ENCODE results near the gene PTPA.

Gene PTPA

GRCh38 chr9:129131300-129132145 lies 20.3 kb downstream of the PTPA start:
- H3K36me3 ChIP-seq (ENCODE audit: insufficient read depth, low read length): peaks cover 43% of the 10 kb centered on the region
- H3K9ac ChIP-seq (ENCODE audit: low read length): no peak overlapping the region
- no peaks in the 10 kb centered on the region for H3K27me3 ChIP-seq (ENCODE audit: control insufficient read depth in 1 of 2, insufficient read depth in 2 of 2, low read length in 2 of 2)
- H3K4me1 ChIP-seq (ENCODE audit: insufficient read depth, low read length): no peaks in the 10 kb centered on the region
- no peaks in the 10 kb centered on the region for H3K9me3 ChIP-seq (ENCODE audit: low read length)
- H3K4me3 ChIP-seq (ENCODE audit: low read depth in 1 of 2, low read length in 2 of 2): no peak overlapping the region
- H3K27ac ChIP-seq (ENCODE audit: low read depth, low read length): no peak overlapping the region

DNA sequence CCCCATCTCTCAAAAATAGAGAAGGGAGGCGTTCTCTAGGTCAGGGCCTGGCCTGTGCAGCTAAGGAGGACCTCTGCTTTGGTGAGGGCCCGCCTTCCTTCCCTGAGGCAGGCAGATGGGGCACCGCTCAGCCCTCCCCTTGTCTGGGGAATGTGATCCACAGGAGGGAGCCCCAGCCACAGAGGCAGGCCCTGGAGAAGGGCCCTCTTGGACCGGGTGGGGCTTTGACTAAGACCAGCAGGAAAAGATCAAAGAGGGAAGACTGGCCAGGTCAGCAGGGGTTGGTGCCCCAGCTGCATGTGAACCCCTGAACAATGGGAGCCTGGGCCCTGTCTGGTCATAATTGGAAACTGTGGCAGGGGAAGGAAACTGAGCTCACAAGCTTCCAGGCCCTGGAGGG lies 21.9 kb downstream of the PTPA start:
- Histone ChIP-seq H3K9me3 (ENCODE audit: low read length) (no peaks in the 10 kb centered on the region), H3K4me1 (ENCODE audit: insufficient read depth, low read length) (peaks cover 7% of the 10 kb centered on the region), H3K27me3 (ENCODE audit: control insufficient read depth in 1 of 2, insufficient read depth in 2 of 2, low read length in 2 of 2) (no peaks in the 10 kb centered on the region), H3K36me3 (ENCODE audit: insufficient read depth, low read length) (peaks cover 49% of the 10 kb centered on the region), H3K4me3 (ENCODE audit: low read depth in 1 of 2, low read length in 2 of 2) (no peak overlapping the region), H3K27ac (ENCODE audit: low read depth, low read length) (no peak overlapping the region), H3K9ac (ENCODE audit: low read length) (no peak overlapping the region)

DNA sequence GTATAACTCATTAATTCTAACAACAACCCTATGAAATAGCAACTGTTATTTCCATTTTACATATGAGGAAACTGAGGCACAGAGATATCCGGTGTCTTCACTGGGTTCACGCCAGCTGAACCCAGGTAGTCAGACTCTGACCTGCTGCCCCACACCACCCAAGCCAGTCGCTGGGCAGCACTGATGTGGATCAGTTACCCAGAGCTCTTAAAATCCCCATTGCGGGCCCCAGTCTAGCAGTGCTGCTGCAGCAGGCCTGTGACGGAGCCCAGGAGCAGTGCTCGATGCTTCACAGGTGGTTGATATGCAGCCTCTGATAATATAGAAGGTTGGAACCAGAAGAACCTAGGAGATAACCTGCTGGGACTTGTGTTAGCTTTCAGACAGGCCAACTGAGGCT lies 24.3 kb downstream of the PTPA start:
- Histone ChIP-seq H3K4me3 (ENCODE audit: low read depth in 1 of 2, low read length in 2 of 2) (no peak overlapping the region), H3K9ac (ENCODE audit: low read length) (no peak overlapping the region), H3K27me3 (ENCODE audit: control insufficient read depth in 1 of 2, insufficient read depth in 2 of 2, low read length in 2 of 2) (no peaks in the 10 kb centered on the region), H3K27ac (ENCODE audit: low read depth, low read length) (no peak overlapping the region), H3K36me3 (ENCODE audit: insufficient read depth, low read length) (peaks cover 43% of the 10 kb centered on the region), H3K4me1 (ENCODE audit: insufficient read depth, low read length) (peaks cover 24% of the 10 kb centered on the region), H3K9me3 (ENCODE audit: low read length) (no peaks in the 10 kb centered on the region)

DNA sequence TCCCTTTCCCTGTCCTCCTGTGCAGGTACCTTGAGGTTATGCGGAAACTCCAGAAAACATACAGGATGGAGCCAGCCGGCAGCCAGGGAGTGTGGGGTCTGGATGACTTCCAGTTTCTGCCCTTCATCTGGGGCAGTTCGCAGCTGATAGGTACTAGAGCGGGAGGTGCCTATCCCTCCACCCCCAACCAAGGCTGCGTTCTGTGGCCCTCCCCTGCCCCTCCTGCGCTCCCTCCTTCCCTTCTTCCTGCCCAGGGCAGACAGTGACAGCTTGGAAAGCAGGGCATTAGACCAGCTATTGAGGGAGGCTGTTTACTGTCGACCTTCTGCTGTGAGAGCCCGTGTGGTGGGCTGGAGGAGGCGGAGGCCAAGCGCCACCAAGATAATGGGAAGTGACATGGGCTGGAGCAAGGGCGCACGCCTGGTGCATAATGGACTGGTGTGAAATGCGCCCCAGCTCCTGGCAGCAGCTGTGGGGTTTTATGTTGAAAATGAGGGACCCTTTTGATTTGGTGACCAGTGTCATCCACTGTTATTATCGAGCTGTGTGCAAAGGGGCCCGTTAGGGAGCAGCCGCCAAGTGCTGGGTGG lies 25.3 kb downstream of the PTPA start:
- H3K9me3 ChIP-seq (ENCODE audit: low read length): no peaks in the 10 kb centered on the region
- no peak overlapping the region for H3K9ac ChIP-seq (ENCODE audit: low read length)
- H3K4me1 ChIP-seq (ENCODE audit: insufficient read depth, low read length): peaks cover 33% of the 10 kb centered on the region
- peaks cover 39% of the 10 kb centered on the region for H3K36me3 ChIP-seq (ENCODE audit: insufficient read depth, low read length)
- H3K27ac ChIP-seq (ENCODE audit: low read depth, low read length): no peak overlapping the region
- H3K4me3 ChIP-seq (ENCODE audit: low read depth in 1 of 2, low read length in 2 of 2): no peak overlapping the region
- H3K27me3 ChIP-seq (ENCODE audit: control insufficient read depth in 1 of 2, insufficient read depth in 2 of 2, low read length in 2 of 2): no peaks in the 10 kb centered on the region

- Histone ChIP-seq H3K4me1 (ENCODE audit: insufficient read depth, low read length) (peaks cover 43% of the 10 kb centered on the region), H3K9ac (ENCODE audit: low read length) (no peak overlapping the region), H3K9me3 (ENCODE audit: low read length) (no peaks in the 10 kb centered on the region), H3K4me3 (ENCODE audit: low read depth in 1 of 2, low read length in 2 of 2) (no peak overlapping the region), H3K27me3 (ENCODE audit: control insufficient read depth in 1 of 2, insufficient read depth in 2 of 2, low read length in 2 of 2) (no peaks in the 10 kb centered on the region), H3K27ac (ENCODE audit: low read depth, low read length) (peak overlapping the region; percentile 95), H3K36me3 (ENCODE audit: insufficient read depth, low read length) (peaks cover 45% of the 10 kb centered on the region)
Measured at GRCh38 chr9:129137292-129138143, 26.3 kb downstream of the PTPA start.

DNA sequence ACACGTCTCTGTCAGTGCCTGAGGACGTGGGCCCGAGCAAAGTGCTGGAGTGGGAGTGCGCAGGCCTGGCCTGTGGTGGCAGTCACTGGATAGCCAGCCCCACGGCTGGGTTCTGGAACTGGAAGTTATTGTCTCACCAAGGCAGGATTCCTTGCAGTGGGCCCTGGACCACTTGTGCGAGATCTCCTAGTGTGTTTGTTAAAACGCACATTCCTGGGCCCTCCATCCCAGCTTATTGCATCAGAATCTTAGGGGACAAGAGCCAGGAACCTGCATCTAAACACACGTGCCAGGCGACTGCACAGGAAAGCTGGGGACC lies 26.9 kb downstream of the PTPA start:
- H3K4me1 ChIP-seq (ENCODE audit: insufficient read depth, low read length): peaks cover 49% of the 10 kb centered on the region
- peaks cover 44% of the 10 kb centered on the region for H3K36me3 ChIP-seq (ENCODE audit: insufficient read depth, low read length)
- peak overlapping the region; percentile 95 for H3K27ac ChIP-seq (ENCODE audit: low read depth, low read length)
- H3K9ac ChIP-seq (ENCODE audit: low read length): no peak overlapping the region
- no peak overlapping the region for H3K4me3 ChIP-seq (ENCODE audit: low read depth in 1 of 2, low read length in 2 of 2)
- no peaks in the 10 kb centered on the region for H3K9me3 ChIP-seq (ENCODE audit: low read length)
- H3K27me3 ChIP-seq (ENCODE audit: control insufficient read depth in 1 of 2, insufficient read depth in 2 of 2, low read length in 2 of 2): no peaks in the 10 kb centered on the region

- peak overlapping the region; percentile 95 for H3K27ac ChIP-seq (ENCODE audit: low read depth, low read length)
- peak overlapping the region; percentile 44 for H3K9ac ChIP-seq (ENCODE audit: low read length)
- no peaks in the 10 kb centered on the region for H3K27me3 ChIP-seq (ENCODE audit: control insufficient read depth in 1 of 2, insufficient read depth in 2 of 2, low read length in 2 of 2)
- no peak overlapping the region for H3K4me3 ChIP-seq (ENCODE audit: low read depth in 1 of 2, low read length in 2 of 2)
- peaks cover 45% of the 10 kb centered on the region for H3K36me3 ChIP-seq (ENCODE audit: insufficient read depth, low read length)
- peaks cover 54% of the 10 kb centered on the region for H3K4me1 ChIP-seq (ENCODE audit: insufficient read depth, low read length)
- H3K9me3 ChIP-seq (ENCODE audit: low read length): no peaks in the 10 kb centered on the region
Measured at GRCh38 chr9:129138476-129139232, 27.4 kb downstream of the PTPA start.

GRCh38 chr9:129139233-129139992 lies 28.2 kb downstream of the PTPA start:
- H3K9me3 ChIP-seq (ENCODE audit: low read length): no peaks in the 10 kb centered on the region
- no peaks in the 10 kb centered on the region for H3K27me3 ChIP-seq (ENCODE audit: control insufficient read depth in 1 of 2, insufficient read depth in 2 of 2, low read length in 2 of 2)
- H3K27ac ChIP-seq (ENCODE audit: low read depth, low read length): peak overlapping the region; percentile 95
- H3K4me3 ChIP-seq (ENCODE audit: low read depth in 1 of 2, low read length in 2 of 2): peak overlapping the region; percentile 28 to 62
- H3K36me3 ChIP-seq (ENCODE audit: insufficient read depth, low read length): peaks cover 46% of the 10 kb centered on the region
- H3K4me1 ChIP-seq (ENCODE audit: insufficient read depth, low read length): peaks cover 60% of the 10 kb centered on the region
- peak overlapping the region; percentile 50 for H3K9ac ChIP-seq (ENCODE audit: low read length)

- H3K36me3 ChIP-seq (ENCODE audit: insufficient read depth, low read length): peaks cover 41% of the 10 kb centered on the region
- peak overlapping the region; percentile 95 for H3K27ac ChIP-seq (ENCODE audit: low read depth, low read length)
- H3K9ac ChIP-seq (ENCODE audit: low read length): peak overlapping the region; percentile 89
- H3K27me3 ChIP-seq (ENCODE audit: control insufficient read depth in 1 of 2, insufficient read depth in 2 of 2, low read length in 2 of 2): no peaks in the 10 kb centered on the region
- no peaks in the 10 kb centered on the region for H3K9me3 ChIP-seq (ENCODE audit: low read length)
- peaks cover 63% of the 10 kb centered on the region for H3K4me1 ChIP-seq (ENCODE audit: insufficient read depth, low read length)
- peak overlapping the region in 1 of 2 donors; percentile 62 for H3K4me3 ChIP-seq (ENCODE audit: low read depth in 1 of 2, low read length in 2 of 2)
Measured at GRCh38 chr9:129139993-129140396, 28.8 kb downstream of the PTPA start.

- Histone ChIP-seq H3K9me3 (ENCODE audit: low read length) (no peaks in the 10 kb centered on the region), H3K4me3 (ENCODE audit: low read depth in 1 of 2, low read length in 2 of 2) (peak overlapping the region in 1 of 2 donors; percentile 62), H3K9ac (ENCODE audit: low read length) (peak overlapping the region; percentile 89), H3K27me3 (ENCODE audit: control insufficient read depth in 1 of 2, insufficient read depth in 2 of 2, low read length in 2 of 2) (no peaks in the 10 kb centered on the region), H3K27ac (ENCODE audit: low read depth, low read length) (peak overlapping the region; percentile 95), H3K36me3 (ENCODE audit: insufficient read depth, low read length) (peaks cover 38% of the 10 kb centered on the region), H3K4me1 (ENCODE audit: insufficient read depth, low read length) (peaks cover 68% of the 10 kb centered on the region)
Measured at GRCh38 chr9:129140397-129141065, 29.3 kb downstream of the PTPA start.
